Neural cell (in vitro differentiated cells): ENCODE results near the gene PXK. TPM values are rescaled to one million over a fixed set of nuclear protein-coding genes. Genes with fewer than 3 reads are reported as not detected.

ENCODE experiments used
- H2AFZ ChIP-seq: fragments of 200-600, 300-800 bp; sonication (generic), shearing (Covaris generic); 2 replicates; pipeline ENCODE4 v1.6.0; 2014; ENCODE audit warnings: low read depth, mild to moderate bottlenecking, antibody characterized with exemption, low read length, moderate library complexity
- H3F3A ChIP-seq: fragments of 200-600 bp; shearing (Covaris generic); 2 replicates; pipeline ENCODE4 v1.6.1; 2016; ENCODE audit warnings: mild to moderate bottlenecking, moderate library complexity, mixed read lengths, antibody characterized with exemption, low read length; ENCODE audit not compliant: insufficient read depth, poor library complexity, severe bottlenecking
- H3K27ac ChIP-seq: fragments of 200-600, 300-800 bp; sonication (generic), shearing (Covaris generic); 2 replicates; pipeline ENCODE4 v1.5.1; 2014; ENCODE audit warnings: mild to moderate bottlenecking, low read length, moderate library complexity
- H3K27me3 ChIP-seq: fragments of 300-800, 200-600 bp; sonication (generic), shearing (Covaris generic); 2 replicates; pipeline ENCODE4 v1.6.0; 2014; ENCODE audit warnings: mild to moderate bottlenecking, low read depth, low read length, moderate library complexity; ENCODE audit not compliant: insufficient read depth
- H3K36me3 ChIP-seq: fragments of 300-800, 200-600 bp; sonication (generic), shearing (Covaris generic); 2 replicates; pipeline ENCODE4 v1.5.1; 2014; ENCODE audit warnings: mild to moderate bottlenecking, antibody characterized with exemption, low read length, moderate library complexity; ENCODE audit not compliant: insufficient read depth
- H3K4me2 ChIP-seq: fragments of 300-800, 200-600 bp; sonication (generic), shearing (Covaris generic); 2 replicates; pipeline ENCODE4 v1.6.0; 2014; ENCODE audit warnings: mild to moderate bottlenecking, low read length
- H3K4me3 ChIP-seq: fragments of 300-800, 200-600 bp; sonication (generic), shearing (Covaris generic); 2 replicates; pipeline ENCODE4 v1.5.1; 2014; ENCODE audit warnings: mild to moderate bottlenecking, low read length, moderate library complexity
- H3K79me2 ChIP-seq: fragments of 200-600 bp; shearing (Covaris generic); replicated peaks from 2 replicates; pipeline ENCODE4 v1.6.0; 2014; ENCODE audit warnings: mild to moderate bottlenecking, low read length, moderate library complexity; ENCODE audit not compliant: insufficient read depth
- H3K9ac ChIP-seq: fragments of 300-800, 200-600 bp; sonication (generic), shearing (Covaris generic); 2 replicates; pipeline ENCODE4 v1.6.1; 2016; ENCODE audit warnings: mild to moderate bottlenecking, low read length, mixed read lengths
- H3K9me2 ChIP-seq: fragments of 200-600 bp; shearing (Covaris generic); 2 replicates; pipeline ENCODE4 v1.6.1; 2016; ENCODE audit warnings: mild to moderate bottlenecking, low read length, mixed read lengths; ENCODE audit not compliant: insufficient read depth
- H3K9me3 ChIP-seq: fragments of 200-600, 300-800 bp; sonication (generic), shearing (Covaris generic); 2 replicates; pipeline ENCODE4 v1.6.1; 2016; ENCODE audit warnings: mild to moderate bottlenecking, mixed run types, low read length, moderate library complexity, mixed read lengths
- H4K20me1 ChIP-seq: fragments of 200-600 bp; shearing (Covaris generic); 2 replicates; pipeline ENCODE4 v1.6.1; 2016; ENCODE audit warnings: mild to moderate bottlenecking, mixed run types; ENCODE audit not compliant: insufficient read depth
- EP300 ChIP-seq: fragments of 450-650 bp; conservative IDR thresholded peaks from 2 replicates; pipeline ENCODE4 v1.6.1; 2014; ENCODE audit warnings: antibody characterized with exemption, mild to moderate bottlenecking, moderate library complexity; ENCODE audit not compliant: poor library complexity, severe bottlenecking
- EZH2 ChIP-seq: fragments of 200-600, 300-800 bp; shearing (Covaris generic), sonication (generic); IDR thresholded peaks from 2 replicates; pipeline ENCODE4 v1.6.1; 2014; ENCODE audit warnings: antibody characterized with exemption, low read length, borderline replicate concordance, mild to moderate bottlenecking; ENCODE audit not compliant: insufficient read depth, poor library complexity, severe bottlenecking
- MXI1 ChIP-seq: fragments of 450-650 bp; conservative IDR thresholded peaks from 2 replicates; pipeline ENCODE4 v1.6.1; 2014; ENCODE audit warnings: antibody characterized with exemption, mild to moderate bottlenecking; ENCODE audit not compliant: poor library complexity, severe bottlenecking
- POLR2AphosphoS5 ChIP-seq: IDR thresholded peaks from 2 replicates; pipeline ENCODE4 v1.6.1; 2012
- RAD21 ChIP-seq: fragments of 450-650 bp; conservative IDR thresholded peaks from 2 replicates; pipeline ENCODE4 v1.6.1; 2014; ENCODE audit warnings: antibody characterized with exemption, mild to moderate bottlenecking, moderate library complexity
- SMC3 ChIP-seq: fragments of 450-650 bp; conservative IDR thresholded peaks from 2 replicates; pipeline ENCODE4 v1.6.1; 2014; ENCODE audit warnings: antibody characterized with exemption, mild to moderate bottlenecking, moderate library complexity; ENCODE audit not compliant: poor library complexity
- TAF1 ChIP-seq: IDR thresholded peaks from 2 replicates; pipeline ENCODE4 v1.6.1; 2012; ENCODE audit warnings: low read depth
- polyA plus RNA-seq: library from polyadenylated mRNA; depleted of rRNA; stranded (reverse); fragments of >200 nt; gene quantifications from 2 replicates; pipeline ENCODE4 v1.2.3, GENCODE V29; 2014
- TF ChIP-seq, protein P1 (sequence below): IDR thresholded peaks from 2 replicates; pipeline ENCODE4 v1.6.1; 2012; ENCODE audit warnings: borderline replicate concordance
- TF ChIP-seq, protein P2 (sequence below): fragments of 450-650 bp; IDR thresholded peaks from 2 replicates; pipeline ENCODE4 v1.5.1; 2014; ENCODE audit warnings: antibody characterized with exemption, mild to moderate bottlenecking, moderate library complexity; ENCODE audit not compliant: poor library complexity, severe bottlenecking

Gene PXK
- polyA plus RNA-seq, 1 donor from 2014 or later = 37.7 TPM

DNA sequence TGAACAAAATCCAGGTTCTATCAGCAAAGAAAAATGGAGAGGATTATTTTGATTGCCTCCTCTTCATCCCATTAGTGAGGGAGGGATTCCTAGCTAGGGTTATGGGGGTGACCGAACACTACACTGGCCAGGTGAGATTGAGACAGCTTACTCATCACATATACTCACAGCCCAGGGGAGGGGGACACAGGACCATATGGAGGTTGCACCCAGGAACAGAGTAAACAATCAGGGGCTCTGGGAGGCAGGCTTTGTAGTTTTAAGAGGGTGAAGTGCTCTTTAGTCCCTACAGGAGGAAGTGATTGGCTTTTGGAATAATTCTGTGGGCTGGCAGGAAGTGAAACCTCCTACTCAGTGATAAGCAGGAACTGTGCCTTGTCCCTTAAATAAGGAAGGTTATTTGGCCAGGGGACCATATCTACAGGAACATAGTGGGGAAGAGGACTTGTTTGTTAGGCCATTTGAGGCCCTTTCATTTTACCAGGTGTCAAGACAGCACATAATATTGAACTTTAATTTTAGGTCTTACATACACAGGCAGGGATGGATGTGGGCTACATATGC lies 141.7 kb downstream of the PXK start:
- Histone ChIP-seq H3K27me3 (no peaks in the 10 kb centered on the region), H3K4me3 (no peak overlapping the region), H3K9me3 (no peaks in the 10 kb centered on the region), H3K79me2 (no peaks in the 10 kb centered on the region), H3K4me2 (no peak overlapping the region), H3K36me3 (no peaks in the 10 kb centered on the region), H4K20me1 (no peaks in the 10 kb centered on the region), H3F3A (no peaks in the 10 kb centered on the region), H3K9me2 (no peaks in the 10 kb centered on the region), H2AFZ (no peak overlapping the region), H3K27ac (no peak overlapping the region), H3K9ac (no peak overlapping the region)
- no peak for TF ChIP-seq RAD21
- TF ChIP-seq, protein P1, sequence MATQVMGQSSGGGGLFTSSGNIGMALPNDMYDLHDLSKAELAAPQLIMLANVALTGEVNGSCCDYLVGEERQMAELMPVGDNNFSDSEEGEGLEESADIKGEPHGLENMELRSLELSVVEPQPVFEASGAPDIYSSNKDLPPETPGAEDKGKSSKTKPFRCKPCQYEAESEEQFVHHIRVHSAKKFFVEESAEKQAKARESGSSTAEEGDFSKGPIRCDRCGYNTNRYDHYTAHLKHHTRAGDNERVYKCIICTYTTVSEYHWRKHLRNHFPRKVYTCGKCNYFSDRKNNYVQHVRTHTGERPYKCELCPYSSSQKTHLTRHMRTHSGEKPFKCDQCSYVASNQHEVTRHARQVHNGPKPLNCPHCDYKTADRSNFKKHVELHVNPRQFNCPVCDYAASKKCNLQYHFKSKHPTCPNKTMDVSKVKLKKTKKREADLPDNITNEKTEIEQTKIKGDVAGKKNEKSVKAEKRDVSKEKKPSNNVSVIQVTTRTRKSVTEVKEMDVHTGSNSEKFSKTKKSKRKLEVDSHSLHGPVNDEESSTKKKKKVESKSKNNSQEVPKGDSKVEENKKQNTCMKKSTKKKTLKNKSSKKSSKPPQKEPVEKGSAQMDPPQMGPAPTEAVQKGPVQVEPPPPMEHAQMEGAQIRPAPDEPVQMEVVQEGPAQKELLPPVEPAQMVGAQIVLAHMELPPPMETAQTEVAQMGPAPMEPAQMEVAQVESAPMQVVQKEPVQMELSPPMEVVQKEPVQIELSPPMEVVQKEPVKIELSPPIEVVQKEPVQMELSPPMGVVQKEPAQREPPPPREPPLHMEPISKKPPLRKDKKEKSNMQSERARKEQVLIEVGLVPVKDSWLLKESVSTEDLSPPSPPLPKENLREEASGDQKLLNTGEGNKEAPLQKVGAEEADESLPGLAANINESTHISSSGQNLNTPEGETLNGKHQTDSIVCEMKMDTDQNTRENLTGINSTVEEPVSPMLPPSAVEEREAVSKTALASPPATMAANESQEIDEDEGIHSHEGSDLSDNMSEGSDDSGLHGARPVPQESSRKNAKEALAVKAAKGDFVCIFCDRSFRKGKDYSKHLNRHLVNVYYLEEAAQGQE = no peak
- no peak for TF ChIP-seq MXI1
- no peak for TF ChIP-seq SMC3
- TF ChIP-seq POLR2AphosphoS5 = no peak
- TF ChIP-seq EZH2 = no peak
- no peak for TF ChIP-seq EP300
- TF ChIP-seq, protein P2, sequence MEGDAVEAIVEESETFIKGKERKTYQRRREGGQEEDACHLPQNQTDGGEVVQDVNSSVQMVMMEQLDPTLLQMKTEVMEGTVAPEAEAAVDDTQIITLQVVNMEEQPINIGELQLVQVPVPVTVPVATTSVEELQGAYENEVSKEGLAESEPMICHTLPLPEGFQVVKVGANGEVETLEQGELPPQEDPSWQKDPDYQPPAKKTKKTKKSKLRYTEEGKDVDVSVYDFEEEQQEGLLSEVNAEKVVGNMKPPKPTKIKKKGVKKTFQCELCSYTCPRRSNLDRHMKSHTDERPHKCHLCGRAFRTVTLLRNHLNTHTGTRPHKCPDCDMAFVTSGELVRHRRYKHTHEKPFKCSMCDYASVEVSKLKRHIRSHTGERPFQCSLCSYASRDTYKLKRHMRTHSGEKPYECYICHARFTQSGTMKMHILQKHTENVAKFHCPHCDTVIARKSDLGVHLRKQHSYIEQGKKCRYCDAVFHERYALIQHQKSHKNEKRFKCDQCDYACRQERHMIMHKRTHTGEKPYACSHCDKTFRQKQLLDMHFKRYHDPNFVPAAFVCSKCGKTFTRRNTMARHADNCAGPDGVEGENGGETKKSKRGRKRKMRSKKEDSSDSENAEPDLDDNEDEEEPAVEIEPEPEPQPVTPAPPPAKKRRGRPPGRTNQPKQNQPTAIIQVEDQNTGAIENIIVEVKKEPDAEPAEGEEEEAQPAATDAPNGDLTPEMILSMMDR = no peak
- no peak for TF ChIP-seq TAF1

DNA sequence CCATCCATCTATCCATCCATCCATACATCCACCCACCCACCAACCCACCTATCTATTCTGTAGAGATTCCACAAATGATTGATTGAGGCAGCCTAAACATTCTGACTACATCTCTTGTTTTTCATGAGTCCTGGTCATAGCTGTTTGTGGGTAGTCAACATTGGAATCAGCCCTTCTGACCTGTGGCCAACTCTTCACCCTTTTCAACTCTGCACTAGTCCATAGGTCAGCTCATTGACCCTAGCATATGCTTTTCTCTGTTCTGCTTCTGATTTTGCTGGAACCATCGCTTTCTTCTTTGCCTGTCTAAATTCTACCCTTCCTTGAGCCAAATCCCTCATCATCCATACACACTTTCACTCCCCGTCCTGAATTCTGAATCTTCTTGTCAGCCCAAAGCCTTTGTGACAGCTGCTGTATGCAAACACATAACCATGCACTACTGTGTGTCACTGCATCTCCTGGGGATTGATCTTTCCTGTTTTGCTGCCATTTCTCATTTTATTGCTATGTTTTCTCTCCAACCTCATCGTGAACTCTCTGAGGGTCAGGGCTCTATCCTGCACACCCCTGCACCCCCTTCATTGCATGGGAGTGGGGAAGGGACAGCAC lies 142.4 kb downstream of the PXK start:
- Histone ChIP-seq H3K4me3 (no peak overlapping the region), H3K9me2 (no peaks in the 10 kb centered on the region), H3K27ac (peak overlapping the region; percentile 10), H3F3A (no peaks in the 10 kb centered on the region), H3K36me3 (no peaks in the 10 kb centered on the region), H4K20me1 (no peaks in the 10 kb centered on the region), H3K9ac (no peak overlapping the region), H3K27me3 (no peaks in the 10 kb centered on the region), H3K79me2 (no peaks in the 10 kb centered on the region), H3K9me3 (no peaks in the 10 kb centered on the region), H3K4me2 (no peak overlapping the region), H2AFZ (peak overlapping the region; percentile 3)
- TF ChIP-seq, protein P1 = no peak
- no peak for TF ChIP-seq EZH2
- no peak for TF ChIP-seq MXI1
- peak; percentile 45 for TF ChIP-seq POLR2AphosphoS5
- TF ChIP-seq EP300 = peak; percentile 47
